Measurements from ENCODE around the gene SLMAP. TPM values are rescaled to one million over a fixed set of nuclear protein-coding genes. Genes with fewer than 3 reads are reported as not detected.

SLMAP gene
- total and polyA plus RNA-seq, 2 donors (not counting 1 experiment from before 2014, with no cell fraction given): 9.7 to 67.2 TPM

GRCh38 chr3:57952651-57953050 lies 196.5 kb downstream of the SLMAP start:
- no peak for TF ChIP-seq EZH2 (IDR thresholded peaks at IDR 0.05; ENCODE audit: borderline replicate concordance, insufficient read depth, low read depth, low read length, poor library complexity, severe bottlenecking)
- TF ChIP-seq CTCF (IDR thresholded peaks at IDR 0.05): no peak
- no peak overlapping the region for H3K9ac ChIP-seq (ENCODE audit: low read length)
- no peak overlapping the region for H3K4me3 ChIP-seq (ENCODE audit: control extremely low read depth in 1 of 5, extremely low read depth in 1 of 5, insufficient read depth in 1 of 5, low read depth in 2 of 5, low read length in 4 of 5)
- CTCF ChIA-PET: no interaction called here
- Mint-ChIP-seq H3K27ac (no peak overlapping the region), H3K9me3 (ENCODE audit: insufficient read depth) (no peaks in the 10 kb centered on the region), H3K27me3 (peaks cover under 1% of the 10 kb centered on the region), H3K4me1 (no peaks in the 10 kb centered on the region), H3K4me3 (no peak overlapping the region)
- no peak for ATAC-seq (ENCODE audit: low read depth)
- no peaks in the 10 kb centered on the region for H3K4me1 ChIP-seq (ENCODE audit: control insufficient read depth in 2 of 2, insufficient read depth in 2 of 2, low read length in 2 of 2)
- no peaks in the 10 kb centered on the region for H3K36me3 ChIP-seq (replicated peaks in 1 of 2; ENCODE audit: control extremely low read depth in 1 of 2, control insufficient read depth in 1 of 2, extremely low read depth in 1 of 2, insufficient read depth in 2 of 2, low read length in 1 of 2)
- no peak overlapping the region for H3K27ac ChIP-seq (ENCODE audit: low read length in 2 of 2)
- H3K9me3 ChIP-seq (ENCODE audit: control extremely low read depth in 1 of 3, control insufficient read depth in 2 of 3, insufficient read depth in 1 of 3, low read length in 2 of 3): peaks cover 0 to 4% (median 0%) of the 10 kb centered on the region in 3 donors
- H4K20me1 ChIP-seq (ENCODE audit: control insufficient read depth, insufficient read depth, low read length, poor library complexity, severe bottlenecking): no peaks in the 10 kb centered on the region
- H2AFZ ChIP-seq (ENCODE audit: insufficient read depth, low read depth, low read length, poor library complexity, severe bottlenecking): no peak overlapping the region
- no peaks in the 10 kb centered on the region for H3K79me2 ChIP-seq (ENCODE audit: control insufficient read depth, insufficient read depth, low read length)
- POLR2A ChIA-PET: no interaction called here
- intact Hi-C loops (cut with micrococcal nuclease): no loop called here
- peaks cover 0 to 4% (median 1%) of the 10 kb centered on the region in 4 experiments for H3K27me3 ChIP-seq (replicated peaks in 1 of 4; ENCODE audit: control extremely low read depth in 1 of 4, control insufficient read depth in 3 of 4, insufficient read depth in 4 of 4, low read length in 3 of 4)
- WGBS (ENCODE audit: insufficient coverage): 90% methylated on average over 3 of the region's 5 CpGs
- H3K4me2 ChIP-seq (replicated peaks; ENCODE audit: low read depth, low read length, poor library complexity, severe bottlenecking): no peak overlapping the region
- no peak for DNase-seq

- no peak for DNase-seq
- Histone ChIP-seq H3K4me2 (replicated peaks; ENCODE audit: low read depth, low read length, poor library complexity, severe bottlenecking) (no peak overlapping the region), H3K9ac (ENCODE audit: low read length) (no peak overlapping the region), H4K20me1 (ENCODE audit: control insufficient read depth, insufficient read depth, low read length, poor library complexity, severe bottlenecking) (no peaks in the 10 kb centered on the region), H3K36me3 (replicated peaks in 1 of 2; ENCODE audit: control extremely low read depth in 1 of 2, control insufficient read depth in 1 of 2, extremely low read depth in 1 of 2, insufficient read depth in 2 of 2, low read length in 1 of 2) (no peaks in the 10 kb centered on the region), H3K27me3 (replicated peaks in 1 of 4; ENCODE audit: control extremely low read depth in 1 of 4, control insufficient read depth in 3 of 4, insufficient read depth in 4 of 4, low read length in 3 of 4) (no peaks in the 10 kb centered on the region), H3K27ac (ENCODE audit: low read length in 2 of 2) (no peak overlapping the region), H3K4me3 (ENCODE audit: control extremely low read depth in 1 of 5, extremely low read depth in 1 of 5, insufficient read depth in 1 of 5, low read depth in 2 of 5, low read length in 4 of 5) (no peak overlapping the region), H3K9me3 (ENCODE audit: control extremely low read depth in 1 of 3, control insufficient read depth in 2 of 3, insufficient read depth in 1 of 3, low read length in 2 of 3) (peaks cover 0 to 14% (median 3%) of the 10 kb centered on the region in 3 donors), H2AFZ (ENCODE audit: insufficient read depth, low read depth, low read length, poor library complexity, severe bottlenecking) (no peak overlapping the region), H3K4me1 (ENCODE audit: control insufficient read depth in 2 of 2, insufficient read depth in 2 of 2, low read length in 2 of 2) (peaks cover 3 to 4% of the 10 kb centered on the region in 2 donors), H3K79me2 (ENCODE audit: control insufficient read depth, insufficient read depth, low read length) (no peaks in the 10 kb centered on the region)
- H3K4me3 Mint-ChIP-seq: no peak overlapping the region
- 85% methylated on average over 5 of the region's 7 CpGs for WGBS (ENCODE audit: insufficient coverage)
- CTCF ChIA-PET: no interaction called here
- no peaks in the 10 kb centered on the region for H3K27me3 Mint-ChIP-seq
- H3K4me1 Mint-ChIP-seq: peaks cover 3% of the 10 kb centered on the region
- POLR2A ChIA-PET: no interaction called here
- TF ChIP-seq EZH2 (IDR thresholded peaks at IDR 0.05; ENCODE audit: borderline replicate concordance, insufficient read depth, low read depth, low read length, poor library complexity, severe bottlenecking): no peak
- no peak for TF ChIP-seq CTCF (IDR thresholded peaks at IDR 0.05)
- no peak for ATAC-seq (ENCODE audit: low read depth)
- intact Hi-C loops (cut with micrococcal nuclease): no loop called here
- no peak overlapping the region for H3K27ac Mint-ChIP-seq
- H3K9me3 Mint-ChIP-seq (ENCODE audit: insufficient read depth): no peaks in the 10 kb centered on the region
Observed at GRCh38 chr3:57953576-57953975, 197.5 kb downstream of the SLMAP start.

All from B cell (primary cell).